ENCODE results near the gene KCNQ1. TPM values are rescaled to one million over a fixed set of nuclear protein-coding genes. Genes with fewer than 3 reads are reported as not detected.
"Not testable (repeated sequence)": the region's sequence is repeated elsewhere in the genome, so short reads cannot be mapped to it uniquely, and the experiment has no call there.

Gene KCNQ1
- total and polyA plus RNA-seq, 2 experiments from 2014 or later: 0.45 to 0.87 TPM

DNA sequence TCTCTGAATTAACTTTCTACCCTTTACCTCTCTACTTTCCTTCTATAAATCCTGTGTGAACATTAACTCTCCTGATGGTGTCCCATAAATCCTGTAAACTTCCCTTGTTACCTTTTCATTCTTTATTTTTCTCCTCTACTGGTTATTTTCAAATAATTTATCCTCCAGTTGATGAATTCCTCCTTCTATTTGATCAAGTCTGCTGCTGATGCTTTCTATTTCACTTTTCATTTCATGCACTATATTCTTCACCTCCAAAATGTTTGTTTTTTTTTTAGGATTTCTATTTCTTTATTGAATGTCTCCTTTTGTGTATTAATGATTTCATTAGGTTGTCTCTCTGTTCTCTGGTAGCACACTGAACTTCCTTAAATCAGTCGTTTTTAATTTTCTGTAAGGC is 186.4 kb downstream of the KCNQ1 start (continued):
- TF ChIP-seq, protein P1, sequence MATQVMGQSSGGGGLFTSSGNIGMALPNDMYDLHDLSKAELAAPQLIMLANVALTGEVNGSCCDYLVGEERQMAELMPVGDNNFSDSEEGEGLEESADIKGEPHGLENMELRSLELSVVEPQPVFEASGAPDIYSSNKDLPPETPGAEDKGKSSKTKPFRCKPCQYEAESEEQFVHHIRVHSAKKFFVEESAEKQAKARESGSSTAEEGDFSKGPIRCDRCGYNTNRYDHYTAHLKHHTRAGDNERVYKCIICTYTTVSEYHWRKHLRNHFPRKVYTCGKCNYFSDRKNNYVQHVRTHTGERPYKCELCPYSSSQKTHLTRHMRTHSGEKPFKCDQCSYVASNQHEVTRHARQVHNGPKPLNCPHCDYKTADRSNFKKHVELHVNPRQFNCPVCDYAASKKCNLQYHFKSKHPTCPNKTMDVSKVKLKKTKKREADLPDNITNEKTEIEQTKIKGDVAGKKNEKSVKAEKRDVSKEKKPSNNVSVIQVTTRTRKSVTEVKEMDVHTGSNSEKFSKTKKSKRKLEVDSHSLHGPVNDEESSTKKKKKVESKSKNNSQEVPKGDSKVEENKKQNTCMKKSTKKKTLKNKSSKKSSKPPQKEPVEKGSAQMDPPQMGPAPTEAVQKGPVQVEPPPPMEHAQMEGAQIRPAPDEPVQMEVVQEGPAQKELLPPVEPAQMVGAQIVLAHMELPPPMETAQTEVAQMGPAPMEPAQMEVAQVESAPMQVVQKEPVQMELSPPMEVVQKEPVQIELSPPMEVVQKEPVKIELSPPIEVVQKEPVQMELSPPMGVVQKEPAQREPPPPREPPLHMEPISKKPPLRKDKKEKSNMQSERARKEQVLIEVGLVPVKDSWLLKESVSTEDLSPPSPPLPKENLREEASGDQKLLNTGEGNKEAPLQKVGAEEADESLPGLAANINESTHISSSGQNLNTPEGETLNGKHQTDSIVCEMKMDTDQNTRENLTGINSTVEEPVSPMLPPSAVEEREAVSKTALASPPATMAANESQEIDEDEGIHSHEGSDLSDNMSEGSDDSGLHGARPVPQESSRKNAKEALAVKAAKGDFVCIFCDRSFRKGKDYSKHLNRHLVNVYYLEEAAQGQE (IDR thresholded peaks at IDR 0.05; ENCODE audit: unreplicated experiment): no peak
- TF ChIP-seq POLR2AphosphoS5 (IDR thresholded peaks at IDR 0.05; ENCODE audit: low read depth): no peak
- no peak for TF ChIP-seq EZH2 (IDR thresholded peaks at IDR 0.05; ENCODE audit: low read depth, unreplicated experiment)

DNA sequence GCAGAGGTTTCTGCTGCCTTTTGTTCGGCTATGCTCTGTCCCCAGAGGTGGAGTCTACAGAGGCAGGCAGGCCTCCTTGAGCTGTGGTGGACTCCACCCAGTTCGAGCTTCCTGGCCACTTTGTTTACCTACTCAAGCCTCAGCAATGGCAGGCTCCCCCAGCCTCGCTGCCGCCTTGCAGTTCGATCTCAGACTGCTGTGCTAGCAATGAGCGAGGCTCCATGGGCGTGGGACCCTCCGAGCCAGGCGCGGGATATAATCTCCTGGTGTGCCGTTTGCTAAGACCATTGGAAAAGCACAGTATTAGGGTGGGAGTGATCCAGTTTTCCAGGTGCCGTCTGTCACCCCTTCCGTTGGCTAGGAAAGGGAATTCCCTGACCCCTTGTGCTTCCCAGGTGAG is 195.0 kb downstream of the KCNQ1 start:
- H3K27ac Mint-ChIP-seq, H3K4me1 Mint-ChIP-seq: not testable (repeated sequence)
- H3K27me3 Mint-ChIP-seq (ENCODE audit: insufficient read depth, low read depth, poor library complexity): peaks cover 82% of the 10 kb centered on the region

GRCh38 chr11:2641623-2642022 is 196.8 kb downstream of the KCNQ1 start:
- Histone ChIP-seq H2AFZ (no peak overlapping the region), H3K4me1 (ENCODE audit: insufficient read depth) (no peaks in the 10 kb centered on the region), H3K9me2 (ENCODE audit: insufficient read depth) (no peaks in the 10 kb centered on the region), H3K79me2 (replicated peaks; ENCODE audit: insufficient read depth) (no peaks in the 10 kb centered on the region), H3K4me3 (peak overlapping the region; percentile 9; the same call in 1 of the 2 replicates), H3K27ac (ENCODE audit: low read depth) (no peak overlapping the region), H3F3A (replicated peaks; ENCODE audit: low read depth) (no peaks in the 10 kb centered on the region), H3K27me3 (ENCODE audit: insufficient read depth) (peaks cover 99% of the 10 kb centered on the region), H3K36me3 (ENCODE audit: insufficient read depth) (peaks cover 33% of the 10 kb centered on the region), H3K4me2 (no peak overlapping the region), H4K20me1 (replicated peaks; ENCODE audit: insufficient read depth) (no peaks in the 10 kb centered on the region)
- no peak overlapping the region for H3K27ac Mint-ChIP-seq
- ATAC-seq: no peak
- H3K27me3 Mint-ChIP-seq (ENCODE audit: insufficient read depth, low read depth, poor library complexity): peaks cover 93% of the 10 kb centered on the region
- no peak overlapping the region for H3K4me3 Mint-ChIP-seq
- peaks cover 100% of the 10 kb centered on the region for H3K9me3 Mint-ChIP-seq
- no peak for DNase-seq (ENCODE audit: low spot score)
- H3K4me1 Mint-ChIP-seq: no peaks in the 10 kb centered on the region
- H3K36me3 Mint-ChIP-seq (ENCODE audit: low read depth): peaks cover 91% of the 10 kb centered on the region
- TF ChIP-seq, protein P2, sequence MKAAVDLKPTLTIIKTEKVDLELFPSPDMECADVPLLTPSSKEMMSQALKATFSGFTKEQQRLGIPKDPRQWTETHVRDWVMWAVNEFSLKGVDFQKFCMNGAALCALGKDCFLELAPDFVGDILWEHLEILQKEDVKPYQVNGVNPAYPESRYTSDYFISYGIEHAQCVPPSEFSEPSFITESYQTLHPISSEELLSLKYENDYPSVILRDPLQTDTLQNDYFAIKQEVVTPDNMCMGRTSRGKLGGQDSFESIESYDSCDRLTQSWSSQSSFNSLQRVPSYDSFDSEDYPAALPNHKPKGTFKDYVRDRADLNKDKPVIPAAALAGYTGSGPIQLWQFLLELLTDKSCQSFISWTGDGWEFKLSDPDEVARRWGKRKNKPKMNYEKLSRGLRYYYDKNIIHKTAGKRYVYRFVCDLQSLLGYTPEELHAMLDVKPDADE (IDR thresholded peaks at IDR 0.05): no peak
- TF ChIP-seq ZNF462 (CRISPR knock-in tag; IDR thresholded peaks at IDR 0.05) (no peak), ZNF331 (CRISPR knock-in tag; IDR thresholded peaks at IDR 0.05; ENCODE audit: low read depth) (no peak), JUNB (IDR thresholded peaks at IDR 0.05; ENCODE audit: unreplicated experiment) (no peak), NANOG (IDR thresholded peaks at IDR 0.05; ENCODE audit: borderline replicate concordance) (no peak)

More for the DNA sequence above, 195.0 kb downstream of the KCNQ1 start:
- not testable (repeated sequence) for H3K9me2 ChIP-seq (ENCODE audit: insufficient read depth); H3K27ac ChIP-seq (ENCODE audit: low read depth); H3K4me1 ChIP-seq (ENCODE audit: insufficient read depth); H3F3A ChIP-seq (replicated peaks; ENCODE audit: low read depth); H4K20me1 ChIP-seq (replicated peaks; ENCODE audit: insufficient read depth); H2AFZ ChIP-seq; H3K4me2 ChIP-seq; ATAC-seq; DNase-seq (ENCODE audit: low spot score); H3K4me3 Mint-ChIP-seq; H3K79me2 ChIP-seq (replicated peaks; ENCODE audit: insufficient read depth); H3K4me3 ChIP-seq
- Histone ChIP-seq H3K27me3 (ENCODE audit: insufficient read depth) (peaks cover 99% of the 10 kb centered on the region), H3K36me3 (ENCODE audit: insufficient read depth) (peaks cover 32% of the 10 kb centered on the region)
- peaks cover 84% of the 10 kb centered on the region for H3K36me3 Mint-ChIP-seq (ENCODE audit: low read depth)
- H3K9me3 Mint-ChIP-seq: peaks cover 95% of the 10 kb centered on the region

Data from GM23338 (cell line).